Measurements from ENCODE around the gene VRK1. TPM values are rescaled to one million over a fixed set of nuclear protein-coding genes. Genes with fewer than 3 reads are reported as not detected.

The VRK1 gene
- total and polyA plus RNA-seq, 2 of the 8 experiments (the other 6 are each of a cell fraction or from before 2014, with no cell fraction given) = 24.2 to 64.8 TPM

DNA sequence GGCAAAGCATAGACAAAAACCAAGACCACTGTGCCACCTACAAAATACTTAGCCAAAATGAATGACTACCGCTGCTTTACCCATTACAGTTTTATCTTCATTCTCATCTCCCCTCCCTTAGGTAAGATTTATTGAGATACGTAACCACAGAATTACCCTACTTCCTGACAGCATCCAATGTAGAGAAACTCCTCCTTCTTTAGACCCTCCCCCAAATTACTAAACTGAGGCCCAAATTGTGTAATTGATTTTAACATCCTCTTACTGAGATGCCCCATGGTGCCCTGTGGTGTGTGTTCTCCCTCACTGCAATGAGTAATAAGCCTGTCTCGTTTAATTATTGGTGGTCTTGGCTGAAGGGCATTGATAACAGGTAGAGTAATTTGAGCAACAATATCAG is 19.1 kb downstream of the VRK1 start (continued):
- TF ChIP-seq, protein P1, sequence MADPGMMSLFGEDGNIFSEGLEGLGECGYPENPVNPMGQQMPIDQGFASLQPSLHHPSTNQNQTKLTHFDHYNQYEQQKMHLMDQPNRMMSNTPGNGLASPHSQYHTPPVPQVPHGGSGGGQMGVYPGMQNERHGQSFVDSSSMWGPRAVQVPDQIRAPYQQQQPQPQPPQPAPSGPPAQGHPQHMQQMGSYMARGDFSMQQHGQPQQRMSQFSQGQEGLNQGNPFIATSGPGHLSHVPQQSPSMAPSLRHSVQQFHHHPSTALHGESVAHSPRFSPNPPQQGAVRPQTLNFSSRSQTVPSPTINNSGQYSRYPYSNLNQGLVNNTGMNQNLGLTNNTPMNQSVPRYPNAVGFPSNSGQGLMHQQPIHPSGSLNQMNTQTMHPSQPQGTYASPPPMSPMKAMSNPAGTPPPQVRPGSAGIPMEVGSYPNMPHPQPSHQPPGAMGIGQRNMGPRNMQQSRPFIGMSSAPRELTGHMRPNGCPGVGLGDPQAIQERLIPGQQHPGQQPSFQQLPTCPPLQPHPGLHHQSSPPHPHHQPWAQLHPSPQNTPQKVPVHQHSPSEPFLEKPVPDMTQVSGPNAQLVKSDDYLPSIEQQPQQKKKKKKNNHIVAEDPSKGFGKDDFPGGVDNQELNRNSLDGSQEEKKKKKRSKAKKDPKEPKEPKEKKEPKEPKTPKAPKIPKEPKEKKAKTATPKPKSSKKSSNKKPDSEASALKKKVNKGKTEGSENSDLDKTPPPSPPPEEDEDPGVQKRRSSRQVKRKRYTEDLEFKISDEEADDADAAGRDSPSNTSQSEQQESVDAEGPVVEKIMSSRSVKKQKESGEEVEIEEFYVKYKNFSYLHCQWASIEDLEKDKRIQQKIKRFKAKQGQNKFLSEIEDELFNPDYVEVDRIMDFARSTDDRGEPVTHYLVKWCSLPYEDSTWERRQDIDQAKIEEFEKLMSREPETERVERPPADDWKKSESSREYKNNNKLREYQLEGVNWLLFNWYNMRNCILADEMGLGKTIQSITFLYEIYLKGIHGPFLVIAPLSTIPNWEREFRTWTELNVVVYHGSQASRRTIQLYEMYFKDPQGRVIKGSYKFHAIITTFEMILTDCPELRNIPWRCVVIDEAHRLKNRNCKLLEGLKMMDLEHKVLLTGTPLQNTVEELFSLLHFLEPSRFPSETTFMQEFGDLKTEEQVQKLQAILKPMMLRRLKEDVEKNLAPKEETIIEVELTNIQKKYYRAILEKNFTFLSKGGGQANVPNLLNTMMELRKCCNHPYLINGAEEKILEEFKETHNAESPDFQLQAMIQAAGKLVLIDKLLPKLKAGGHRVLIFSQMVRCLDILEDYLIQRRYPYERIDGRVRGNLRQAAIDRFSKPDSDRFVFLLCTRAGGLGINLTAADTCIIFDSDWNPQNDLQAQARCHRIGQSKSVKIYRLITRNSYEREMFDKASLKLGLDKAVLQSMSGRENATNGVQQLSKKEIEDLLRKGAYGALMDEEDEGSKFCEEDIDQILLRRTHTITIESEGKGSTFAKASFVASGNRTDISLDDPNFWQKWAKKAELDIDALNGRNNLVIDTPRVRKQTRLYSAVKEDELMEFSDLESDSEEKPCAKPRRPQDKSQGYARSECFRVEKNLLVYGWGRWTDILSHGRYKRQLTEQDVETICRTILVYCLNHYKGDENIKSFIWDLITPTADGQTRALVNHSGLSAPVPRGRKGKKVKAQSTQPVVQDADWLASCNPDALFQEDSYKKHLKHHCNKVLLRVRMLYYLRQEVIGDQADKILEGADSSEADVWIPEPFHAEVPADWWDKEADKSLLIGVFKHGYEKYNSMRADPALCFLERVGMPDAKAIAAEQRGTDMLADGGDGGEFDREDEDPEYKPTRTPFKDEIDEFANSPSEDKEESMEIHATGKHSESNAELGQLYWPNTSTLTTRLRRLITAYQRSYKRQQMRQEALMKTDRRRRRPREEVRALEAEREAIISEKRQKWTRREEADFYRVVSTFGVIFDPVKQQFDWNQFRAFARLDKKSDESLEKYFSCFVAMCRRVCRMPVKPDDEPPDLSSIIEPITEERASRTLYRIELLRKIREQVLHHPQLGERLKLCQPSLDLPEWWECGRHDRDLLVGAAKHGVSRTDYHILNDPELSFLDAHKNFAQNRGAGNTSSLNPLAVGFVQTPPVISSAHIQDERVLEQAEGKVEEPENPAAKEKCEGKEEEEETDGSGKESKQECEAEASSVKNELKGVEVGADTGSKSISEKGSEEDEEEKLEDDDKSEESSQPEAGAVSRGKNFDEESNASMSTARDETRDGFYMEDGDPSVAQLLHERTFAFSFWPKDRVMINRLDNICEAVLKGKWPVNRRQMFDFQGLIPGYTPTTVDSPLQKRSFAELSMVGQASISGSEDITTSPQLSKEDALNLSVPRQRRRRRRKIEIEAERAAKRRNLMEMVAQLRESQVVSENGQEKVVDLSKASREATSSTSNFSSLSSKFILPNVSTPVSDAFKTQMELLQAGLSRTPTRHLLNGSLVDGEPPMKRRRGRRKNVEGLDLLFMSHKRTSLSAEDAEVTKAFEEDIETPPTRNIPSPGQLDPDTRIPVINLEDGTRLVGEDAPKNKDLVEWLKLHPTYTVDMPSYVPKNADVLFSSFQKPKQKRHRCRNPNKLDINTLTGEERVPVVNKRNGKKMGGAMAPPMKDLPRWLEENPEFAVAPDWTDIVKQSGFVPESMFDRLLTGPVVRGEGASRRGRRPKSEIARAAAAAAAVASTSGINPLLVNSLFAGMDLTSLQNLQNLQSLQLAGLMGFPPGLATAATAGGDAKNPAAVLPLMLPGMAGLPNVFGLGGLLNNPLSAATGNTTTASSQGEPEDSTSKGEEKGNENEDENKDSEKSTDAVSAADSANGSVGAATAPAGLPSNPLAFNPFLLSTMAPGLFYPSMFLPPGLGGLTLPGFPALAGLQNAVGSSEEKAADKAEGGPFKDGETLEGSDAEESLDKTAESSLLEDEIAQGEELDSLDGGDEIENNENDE (IDR thresholded peaks at IDR 0.05; ENCODE audit: insufficient replicate concordance, low read length) = no peak
- TF ChIP-seq JUN (IDR thresholded peaks at IDR 0.05; ENCODE audit: low read depth, low read length) (no peak), FOSL1 (IDR thresholded peaks at IDR 0.05; ENCODE audit: insufficient read depth, low read depth, low read length) (no peak), CREB1 (IDR thresholded peaks at IDR 0.05) (no peak), KDM5A (IDR thresholded peaks at IDR 0.05; ENCODE audit: low read length) (no peak), SAP30 (IDR thresholded peaks at IDR 0.05; ENCODE audit: insufficient read depth, insufficient replicate concordance, low read length) (no peak), SIN3A (conservative IDR thresholded peaks at IDR 0.05 in 1 of 2, IDR thresholded peaks at IDR 0.05 in 1 of 2; ENCODE audit: low read depth in 1 of 2, low read length in 2 of 2) (no peak)
- TF ChIP-seq, protein P2, sequence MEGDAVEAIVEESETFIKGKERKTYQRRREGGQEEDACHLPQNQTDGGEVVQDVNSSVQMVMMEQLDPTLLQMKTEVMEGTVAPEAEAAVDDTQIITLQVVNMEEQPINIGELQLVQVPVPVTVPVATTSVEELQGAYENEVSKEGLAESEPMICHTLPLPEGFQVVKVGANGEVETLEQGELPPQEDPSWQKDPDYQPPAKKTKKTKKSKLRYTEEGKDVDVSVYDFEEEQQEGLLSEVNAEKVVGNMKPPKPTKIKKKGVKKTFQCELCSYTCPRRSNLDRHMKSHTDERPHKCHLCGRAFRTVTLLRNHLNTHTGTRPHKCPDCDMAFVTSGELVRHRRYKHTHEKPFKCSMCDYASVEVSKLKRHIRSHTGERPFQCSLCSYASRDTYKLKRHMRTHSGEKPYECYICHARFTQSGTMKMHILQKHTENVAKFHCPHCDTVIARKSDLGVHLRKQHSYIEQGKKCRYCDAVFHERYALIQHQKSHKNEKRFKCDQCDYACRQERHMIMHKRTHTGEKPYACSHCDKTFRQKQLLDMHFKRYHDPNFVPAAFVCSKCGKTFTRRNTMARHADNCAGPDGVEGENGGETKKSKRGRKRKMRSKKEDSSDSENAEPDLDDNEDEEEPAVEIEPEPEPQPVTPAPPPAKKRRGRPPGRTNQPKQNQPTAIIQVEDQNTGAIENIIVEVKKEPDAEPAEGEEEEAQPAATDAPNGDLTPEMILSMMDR (IDR thresholded peaks at IDR 0.05; ENCODE audit: control extremely low read depth in 1 of 3, insufficient read depth in 1 of 3, low read depth in 1 of 3, low read length in 3 of 3) = no peak

All from H1 (cell line).